HepG2 (cell line): ENCODE data around the gene P4HB. TPM values are rescaled to one million over a fixed set of nuclear protein-coding genes. Genes with fewer than 3 reads are reported as not detected.
A peak's percentile ranks its signal among the peaks of the same experiment; 100 is the strongest.

Source experiments
- AGO2 ChIP-seq: fragments of 200-400 bp; formaldehyde crosslinking; optimal IDR thresholded peaks from 2 replicates; pipeline ENCODE3; 2017; ENCODE audit warnings: mild to moderate bottlenecking, low read depth, low read length, moderate library complexity
- CSRNP1 ChIP-seq: sonication (generic); formaldehyde crosslinking; IDR thresholded peaks from 2 replicates; pipeline ENCODE4 v1.8.1; 2023; ENCODE audit warnings: mild to moderate bottlenecking, missing genetic modification reagents
- CTCF ChIP-seq: sonication (generic); formaldehyde crosslinking; IDR thresholded peaks from 2 replicates; pipeline ENCODE4 v1.5.0; 2020; ENCODE audit warnings: mild to moderate bottlenecking, missing genetic modification reagents, moderate library complexity
- E2F1 ChIP-seq: sonication (generic); formaldehyde crosslinking; IDR thresholded peaks from 2 replicates; pipeline ENCODE4 v1.5.0; 2020; ENCODE audit warnings: missing genetic modification reagents
- GABPA ChIP-seq, 2 experiments: IDR thresholded peaks; 2 replicates each; pipeline ENCODE4 v1.6.1; 2011 to 2016; ENCODE audit warnings: low read depth in 2 of 2, low read length in 1 of 2, missing biosample characterization in 1 of 2, missing genetic modification characterization in 1 of 2
- HNRNPL ChIP-seq: fragments of 200-400 bp; formaldehyde crosslinking; IDR thresholded peaks from 2 replicates; pipeline ENCODE4 v1.6.1; 2017; ENCODE audit warnings: mild to moderate bottlenecking, low read depth, low read length
- POLR2A ChIP-seq, 2 experiments: IDR thresholded peaks; 2 replicates each; pipeline ENCODE4 v1.6.1; 2011; ENCODE audit warnings: low read depth in 2 of 2, low read length in 2 of 2, mild to moderate bottlenecking in 1 of 2, moderate library complexity in 1 of 2; ENCODE audit not compliant: insufficient read depth in 1 of 2
- PPARG ChIP-seq: conservative IDR thresholded peaks from 2 replicates; pipeline ENCODE4 v1.6.1; 2016; ENCODE audit warnings: missing biosample characterization, missing genetic modification reagents
- SNAPC2 ChIP-seq: sonication (generic); formaldehyde crosslinking; IDR thresholded peaks from 2 replicates; pipeline ENCODE4 v1.8.1; 2022; ENCODE audit warnings: mild to moderate bottlenecking, missing genetic modification reagents
- TEAD2 ChIP-seq: sonication (generic); formaldehyde crosslinking; IDR thresholded peaks from 2 replicates; pipeline ENCODE4 v1.9.0; 2021; ENCODE audit warnings: missing genetic modification reagents
- TSC22D2 ChIP-seq: sonication (generic); formaldehyde crosslinking; IDR thresholded peaks from 2 replicates; pipeline ENCODE4 v1.5.1; 2020; ENCODE audit warnings: missing genetic modification reagents, mild to moderate bottlenecking, borderline replicate concordance
- ZBTB8A ChIP-seq: sonication (generic); formaldehyde crosslinking; IDR thresholded peaks from 2 replicates; pipeline ENCODE4 v1.4.0; 2020; ENCODE audit warnings: mild to moderate bottlenecking, low read depth, missing genetic modification reagents, borderline replicate concordance
- ZC3H13 ChIP-seq: sonication (generic); formaldehyde crosslinking; IDR thresholded peaks from 2 replicates; pipeline ENCODE4 v1.8.1; 2023; ENCODE audit warnings: mild to moderate bottlenecking, missing genetic modification reagents, moderate library complexity
- ZKSCAN8 ChIP-seq: IDR thresholded peaks from 2 replicates; pipeline ENCODE4 v1.6.1; 2016; ENCODE audit warnings: borderline replicate concordance, missing genetic modification reagents, missing compliant biosample characterization
- ZNF274 ChIP-seq: sonication (generic); formaldehyde crosslinking; IDR thresholded peaks from 2 replicates; pipeline ENCODE4 v1.5.1; 2020; ENCODE audit warnings: mild to moderate bottlenecking, missing genetic modification reagents
- ZNF3 ChIP-seq: IDR thresholded peaks from 2 replicates; pipeline ENCODE4 v1.7.0; 2017; ENCODE audit warnings: inconsistent platforms
- ZNF362 ChIP-seq: sonication (generic); formaldehyde crosslinking; IDR thresholded peaks from 2 replicates; pipeline ENCODE4 v1.4.0; 2020; ENCODE audit warnings: missing genetic modification reagents, mild to moderate bottlenecking, borderline replicate concordance
- ZNF543 ChIP-seq: sonication (generic); formaldehyde crosslinking; IDR thresholded peaks from 2 replicates; pipeline ENCODE4 v1.4.0; 2020; ENCODE audit warnings: mild to moderate bottlenecking, missing genetic modification reagents
- ZNF616 ChIP-seq: sonication (generic); formaldehyde crosslinking; IDR thresholded peaks from 2 replicates; pipeline ENCODE4 v1.5.0; 2020; ENCODE audit warnings: low read depth, mild to moderate bottlenecking, missing genetic modification reagents
- ZNF878 ChIP-seq: sonication (generic); formaldehyde crosslinking; IDR thresholded peaks from 2 replicates; pipeline ENCODE4 v1.8.1; 2023; ENCODE audit warnings: mild to moderate bottlenecking, missing genetic modification reagents, moderate library complexity
- polyA plus RNA-seq, 8 experiments: library from polyadenylated mRNA; depleted of rRNA in 3 of 8; stranded (reverse) in 7 of 8; unstranded in 1 of 8; fragments of >200 nt; fragmentation: Illumina TruSeq in 4 of 8; extraction: Trizol in 4 of 8; gene quantifications; 2 replicates each; pipeline versions ENCODE4 v1.2.1 to v1.2.3, GENCODE V29; 2011 to 2016; ENCODE audit warnings: low read depth in 4 of 8, missing spikeins in 1 of 8, mixed read lengths in 1 of 8; ENCODE audit not compliant: insufficient read depth in 1 of 8
- total RNA-seq, 5 experiments: library from RNA; depleted of rRNA; stranded (reverse); fragments of >200 nt; fragmentation: Illumina TruSeq; extraction: Trizol; gene quantifications; 2 replicates each; pipeline ENCODE4 v1.2.3, GENCODE V29; 2016; ENCODE audit warnings: low read depth in 1 of 5
- TF ChIP-seq, protein P1 (sequence below): sonication (generic); formaldehyde crosslinking; IDR thresholded peaks from 2 replicates; pipeline ENCODE4 v1.8.1; 2023; ENCODE audit warnings: mild to moderate bottlenecking, moderate library complexity, missing genetic modification reagents

Gene P4HB
- total and polyA plus RNA-seq, 2 of the 13 experiments (the other 11 are each of a cell fraction or from before 2014, with no cell fraction given), result 185 to 782 TPM

GRCh38 chr17:81854974-81855774, 5.2 kb downstream of the P4HB start (continued):
- TF ChIP-seq ZNF362 (no peak), ZKSCAN8 (no peak), SNAPC2 (CRISPR knock-in tag) (peak; percentile 59; the same call in 1 of the 2 replicates), ZNF274 (CRISPR knock-in tag) (0 out of 2 replicates have a peak, but pooled peaks have one; percentile 42), HNRNPL (0 out of 2 replicates have a peak, but pooled peaks have one; percentile 17), E2F1 (CRISPR knock-in tag) (no peak), ZNF616 (CRISPR knock-in tag) (no peak), ZBTB8A (no peak), POLR2A (IDR thresholded peaks at IDR 0.05; ENCODE audit: insufficient read depth in 1 of 2, low read depth in 2 of 2, low read length in 2 of 2) (peak; percentile 46 to 56; a peak in 2 of 4 replicates), PPARG (CRISPR knock-in tag) (peak; percentile 67), ZC3H13 (0 out of 2 replicates have a peak, but pooled peaks have one; percentile 53), ZNF3 (CRISPR knock-in tag) (no peak), GABPA (IDR thresholded peaks at IDR 0.05; ENCODE audit: low read depth, low read length) (peak; percentile 13; the same call in 1 of the 2 replicates), GABPA (CRISPR knock-in tag; IDR thresholded peaks at IDR 0.05; ENCODE audit: low read depth) (no peak), ZNF878 (CRISPR knock-in tag) (no peak), TSC22D2 (CRISPR knock-in tag) (no peak), TEAD2 (CRISPR knock-in tag) (no peak), CSRNP1 (CRISPR knock-in tag) (0 out of 2 replicates have a peak, but pooled peaks have one; percentile 42), AGO2 (peak; percentile 95), CTCF (CRISPR knock-in tag) (peak; percentile 56), ZNF543 (CRISPR knock-in tag) (no peak)
- TF ChIP-seq, protein P1, sequence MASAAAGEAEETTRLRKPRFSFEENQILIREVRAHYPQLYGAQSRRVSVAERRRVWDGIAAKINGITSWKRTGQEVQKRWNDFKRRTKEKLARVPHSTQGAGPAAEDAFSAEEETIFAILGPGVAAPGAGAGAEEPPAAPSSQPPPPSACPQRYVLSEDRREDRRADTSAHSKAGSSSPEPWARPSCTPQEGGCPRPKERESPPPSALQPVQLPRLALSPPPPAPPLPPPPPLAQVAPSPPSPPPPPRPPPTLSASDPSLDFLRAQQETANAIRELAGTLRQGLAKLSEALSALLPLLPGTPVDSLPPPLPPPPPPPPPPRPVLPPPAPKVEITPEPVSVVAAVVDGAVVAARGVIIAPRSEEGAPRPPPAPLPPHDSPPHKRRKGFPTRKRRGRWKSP (CRISPR knock-in tag), result no peak
- TF ChIP-seq, all 625 proteins: peak for 17
